PC-9 (cell line): Measurements from ENCODE around the gene MARK2. TPM values are rescaled to one million over a fixed set of nuclear protein-coding genes. Genes with fewer than 3 reads are reported as not detected.
"Not testable (repeated sequence)": the region's sequence is repeated elsewhere in the genome, so short reads cannot be mapped to it uniquely, and the experiment has no call there.

Experiments used
- BruUV-seq: library from RNA; stranded (reverse); fragments of 400-500 nt; replicated peaks from 2 replicates; lab custom pipeline; 2021; lab: Mats Ljungman, UMichigan
- CTCF ChIA-PET: fragments of 300-600 bp; sonication (Branson Sonifier 250); formaldehyde crosslinking; loops from one replicate; lab custom pipeline; 2022; ENCODE audit warnings: antibody characterized with exemption; lab: Charles Lee
- POLR2A ChIA-PET: fragments of 300-600 bp; sonication (Branson Sonifier 250); formaldehyde crosslinking; loops from one replicate; lab custom pipeline; 2022; ENCODE audit warnings: antibody characterized with exemption; ENCODE audit not compliant: unreplicated experiment; lab: Charles Lee
- DNase-seq, 2 experiments: peaks; one replicate each; pipeline versions ENCODE4 v3.0.0 to v3.0.0-alpha.2; 2015 to 2022; ENCODE audit warnings: mixed read lengths in 1 of 2
- H2AFZ ChIP-seq: fragments of 200-600 bp; sonication (generic); 2 replicates; pipeline ENCODE4 v1.8.1; 2017; ENCODE audit warnings: antibody characterized with exemption
- H3F3A ChIP-seq: fragments of 200-600 bp; sonication (generic); 2 replicates; pipeline ENCODE4 v1.8.1; 2017; ENCODE audit warnings: antibody characterized with exemption, mild to moderate bottlenecking, low read depth; ENCODE audit not compliant: insufficient read depth
- H3K27ac ChIP-seq: fragments of 200-600 bp; sonication (generic); 2 replicates; pipeline ENCODE4 v1.6.1; 2016; ENCODE audit warnings: mixed run types
- H3K27me3 ChIP-seq: fragments of 200-600 bp; sonication (generic); 2 replicates; pipeline ENCODE4 v1.6.1; 2016; ENCODE audit warnings: low read depth, mixed run types; ENCODE audit not compliant: insufficient read depth
- H3K36me3 ChIP-seq: fragments of 200-600 bp; sonication (generic); 2 replicates; pipeline ENCODE4 v1.6.1; 2016; ENCODE audit warnings: low read depth, mixed run types
- H3K4me1 ChIP-seq: fragments of 200-600 bp; sonication (generic); replicated peaks from 2 replicates; pipeline ENCODE4 v1.6.1; 2016; ENCODE audit warnings: mixed run types; ENCODE audit not compliant: insufficient read depth
- H3K4me2 ChIP-seq: fragments of 200-600 bp; sonication (generic); 2 replicates; pipeline ENCODE4 v1.6.1; 2017; ENCODE audit warnings: mixed run types
- H3K4me3 ChIP-seq: fragments of 200-600 bp; sonication (generic); 2 replicates; pipeline ENCODE4 v1.6.1; 2016; ENCODE audit warnings: mixed run types
- H3K79me2 ChIP-seq: fragments of 200-600 bp; sonication (generic); 2 replicates; pipeline ENCODE4 v1.6.1; 2017; ENCODE audit warnings: low read depth, mixed run types
- H3K9me2 ChIP-seq: fragments of 200-600 bp; sonication (generic); 2 replicates; pipeline ENCODE4 v1.8.1; 2017; ENCODE audit warnings: mild to moderate bottlenecking; ENCODE audit not compliant: insufficient read depth
- H3K9me3 ChIP-seq: fragments of 200-600 bp; sonication (generic); 2 replicates; pipeline ENCODE4 v1.8.1; 2016; ENCODE audit warnings: low read depth; ENCODE audit not compliant: insufficient read depth
- H4K20me1 ChIP-seq: fragments of 200-600 bp; sonication (generic); 2 replicates; pipeline ENCODE4 v1.8.1; 2017; ENCODE audit not compliant: insufficient read depth
- EZH2 ChIP-seq: fragments of 200-600 bp; sonication (generic); IDR thresholded peaks from 2 replicates; pipeline ENCODE4 v1.8.0; 2017; ENCODE audit warnings: antibody characterized with exemption, low read depth
- intact Hi-C: fragments of 100-400 bp; cut with micrococcal nuclease; formaldehyde crosslinking; loops from one replicate; pipeline ENCODE4 v1.10.0; 2022; ENCODE audit not compliant: unreplicated experiment
- total RNA-seq: library from RNA; stranded (reverse); gene quantifications from 2 replicates; pipeline ENCODE4 v1.2.3, GENCODE V29; 2021
- TF ChIP-seq, protein P1 (sequence below): fragments of 200-600 bp; sonication (generic); conservative IDR thresholded peaks from 2 replicates; pipeline ENCODE4 v1.6.1; 2017; ENCODE audit warnings: mixed run types, antibody characterized with exemption, mild to moderate bottlenecking, moderate library complexity

MARK2 gene
- total RNA-seq, 1 experiment from 2014 or later, result 65.0 TPM

DNA sequence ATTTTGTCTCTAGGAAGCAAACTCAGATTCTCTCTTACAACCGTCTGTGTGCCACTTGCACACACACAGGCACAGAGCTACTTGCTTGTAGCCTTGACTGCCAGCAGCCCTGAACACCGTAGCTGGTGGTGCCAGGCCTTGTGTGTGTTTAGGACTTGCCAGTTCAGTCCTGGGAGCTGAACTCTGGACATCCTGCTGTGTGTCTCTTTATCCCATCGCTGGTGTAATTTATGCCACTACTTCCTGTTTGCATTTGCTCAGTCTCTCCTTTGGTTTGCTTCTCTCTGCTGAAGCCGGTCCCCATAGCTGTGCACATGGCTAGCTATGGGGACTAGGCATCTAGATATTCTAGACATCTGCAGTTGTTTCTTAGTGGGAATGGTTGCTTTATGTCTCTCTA is 24.0 kb downstream of the MARK2 start:
- H3K36me3 ChIP-seq, result peaks cover 15% of the 10 kb centered on the region; the same call in 1 of the 2 replicates
- peaks cover 88% of the 10 kb centered on the region for H3K79me2 ChIP-seq
- no TSS peak for BruUV-seq
- peaks cover 36% of the 10 kb centered on the region for H3K4me1 ChIP-seq
- ChIA-PET CTCF (no interaction called here), POLR2A (no interaction called here)
- no peaks in the 10 kb centered on the region for H3K9me2 ChIP-seq
- H3F3A ChIP-seq, result peaks cover 21% of the 10 kb centered on the region
- TF ChIP-seq EZH2, result no peak
- TF ChIP-seq, protein P1, sequence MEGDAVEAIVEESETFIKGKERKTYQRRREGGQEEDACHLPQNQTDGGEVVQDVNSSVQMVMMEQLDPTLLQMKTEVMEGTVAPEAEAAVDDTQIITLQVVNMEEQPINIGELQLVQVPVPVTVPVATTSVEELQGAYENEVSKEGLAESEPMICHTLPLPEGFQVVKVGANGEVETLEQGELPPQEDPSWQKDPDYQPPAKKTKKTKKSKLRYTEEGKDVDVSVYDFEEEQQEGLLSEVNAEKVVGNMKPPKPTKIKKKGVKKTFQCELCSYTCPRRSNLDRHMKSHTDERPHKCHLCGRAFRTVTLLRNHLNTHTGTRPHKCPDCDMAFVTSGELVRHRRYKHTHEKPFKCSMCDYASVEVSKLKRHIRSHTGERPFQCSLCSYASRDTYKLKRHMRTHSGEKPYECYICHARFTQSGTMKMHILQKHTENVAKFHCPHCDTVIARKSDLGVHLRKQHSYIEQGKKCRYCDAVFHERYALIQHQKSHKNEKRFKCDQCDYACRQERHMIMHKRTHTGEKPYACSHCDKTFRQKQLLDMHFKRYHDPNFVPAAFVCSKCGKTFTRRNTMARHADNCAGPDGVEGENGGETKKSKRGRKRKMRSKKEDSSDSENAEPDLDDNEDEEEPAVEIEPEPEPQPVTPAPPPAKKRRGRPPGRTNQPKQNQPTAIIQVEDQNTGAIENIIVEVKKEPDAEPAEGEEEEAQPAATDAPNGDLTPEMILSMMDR, result no peak
- H3K4me2 ChIP-seq, result no peak overlapping the region
- intact Hi-C loops, result no loop called here
- H3K27ac ChIP-seq, result peak overlapping the region; percentile 38
- H4K20me1 ChIP-seq, result peaks cover 29% of the 10 kb centered on the region
- H3K27me3 ChIP-seq, result no peaks in the 10 kb centered on the region
- DNase-seq, result no peak
- H3K4me3 ChIP-seq, result no peak overlapping the region
- H3K9me3 ChIP-seq, result no peaks in the 10 kb centered on the region
- H2AFZ ChIP-seq, result no peak overlapping the region

GRCh38 chr11:63863620-63864019 is 24.7 kb downstream of the MARK2 start:
- intact Hi-C loops, BruUV-seq, H3K27ac ChIP-seq, H3K4me2 ChIP-seq, H3K4me3 ChIP-seq, DNase-seq, CTCF ChIA-PET, POLR2A ChIA-PET, H3K9me3 ChIP-seq, H3K27me3 ChIP-seq, H3K9me2 ChIP-seq, H2AFZ ChIP-seq: not testable (repeated sequence)
- peaks cover 28% of the 10 kb centered on the region for H3F3A ChIP-seq
- peaks cover 88% of the 10 kb centered on the region for H3K79me2 ChIP-seq
- H3K4me1 ChIP-seq, result peaks cover 43% of the 10 kb centered on the region
- peaks cover 36% of the 10 kb centered on the region for H4K20me1 ChIP-seq
- H3K36me3 ChIP-seq, result peaks cover 15% of the 10 kb centered on the region; the same call in 1 of the 2 replicates

- ChIA-PET CTCF (interaction anchor here (0.6 kb wide), 1 partner anchor 205 kb away, joined by 5 read pairs; no protein-coding TSS in a partner anchor), POLR2A (no interaction called here)
- H3K36me3 ChIP-seq, result peaks cover 14% of the 10 kb centered on the region; the same call in 1 of the 2 replicates
- H3K27me3 ChIP-seq, result no peaks in the 10 kb centered on the region
- peaks cover 47% of the 10 kb centered on the region for H3F3A ChIP-seq
- H3K4me2 ChIP-seq, result 0 out of 2 replicates have a peak overlapping the region, but pooled peaks have one; percentile 5
- DNase-seq, result peak in 1 of 2 experiments; percentile 73
- no peak overlapping the region for H3K4me3 ChIP-seq
- H2AFZ ChIP-seq, result no peak overlapping the region
- H3K9me2 ChIP-seq, result no peaks in the 10 kb centered on the region
- H3K27ac ChIP-seq, result no peak overlapping the region
- peaks cover 55% of the 10 kb centered on the region for H4K20me1 ChIP-seq
- TF ChIP-seq EZH2, result no peak
- TF ChIP-seq, protein P1, result no peak
- peaks cover 69% of the 10 kb centered on the region for H3K4me1 ChIP-seq
- H3K79me2 ChIP-seq, result peaks cover 87% of the 10 kb centered on the region
- BruUV-seq, result no TSS peak
- intact Hi-C loops, result no loop called here
- no peaks in the 10 kb centered on the region for H3K9me3 ChIP-seq
Measured at GRCh38 chr11:63866211-63866610, 27.3 kb downstream of the MARK2 start.
